PC-3 (cell line): Measurements from ENCODE around the gene ADCY2. TPM values are rescaled to one million over a fixed set of nuclear protein-coding genes. Genes with fewer than 3 reads are reported as not detected.

Experiments
- ATAC-seq: fragments of 200-7000 bp; cut with Tn5 transposase; 2 replicates; pipeline ENCODE4 v1.9.1; 2020; ENCODE audit warnings: mild to moderate bottlenecking, moderate library complexity
- BruUV-seq: library from RNA; stranded (reverse); fragments of 400-500 nt; replicated peaks from 2 replicates; lab custom pipeline; 2021; lab: Mats Ljungman, UMichigan
- CTCF ChIA-PET: fragments of 300-600 bp; sonication (Branson Sonifier 250); formaldehyde crosslinking; loops from one replicate; lab custom pipeline; 2022; ENCODE audit warnings: antibody characterized with exemption; lab: Charles Lee
- POLR2A ChIA-PET: fragments of 300-600 bp; sonication (Branson Sonifier 250); formaldehyde crosslinking; loops from one replicate; lab custom pipeline; 2022; ENCODE audit warnings: antibody characterized with exemption; ENCODE audit not compliant: unreplicated experiment; lab: Charles Lee
- DNase-seq: peaks from one replicate; pipeline ENCODE4 v3.0.0-alpha.2; 2015
- H2AFZ ChIP-seq: fragments of 300-600 bp; sonication (generic); 2 replicates; pipeline ENCODE4 v1.6.0; 2016; ENCODE audit warnings: antibody characterized with exemption, low read length
- H3F3A ChIP-seq: fragments of 300-600 bp; sonication (generic); one replicate; pipeline ENCODE4 v1.6.0; 2017; ENCODE audit warnings: antibody characterized with exemption, low read length, control low read depth, mild to moderate bottlenecking; ENCODE audit not compliant: unreplicated experiment
- H3K27ac ChIP-seq: fragments of 300-600 bp; sonication (generic); 2 replicates; pipeline ENCODE4 v1.5.1; 2016; ENCODE audit warnings: mild to moderate bottlenecking, low read length
- H3K27me3 ChIP-seq: fragments of 300-600 bp; sonication (generic); 2 replicates; pipeline ENCODE4 v1.6.1; 2016; ENCODE audit warnings: low read length, mixed read lengths
- H3K36me3 ChIP-seq: fragments of 300-600 bp; sonication (generic); 2 replicates; pipeline ENCODE4 v1.6.1; 2016; ENCODE audit warnings: low read depth, mixed run types, low read length, mixed read lengths
- H3K4me1 ChIP-seq: fragments of 300-600 bp; sonication (generic); 2 replicates; pipeline ENCODE4 v1.5.1; 2016; ENCODE audit warnings: low read length; ENCODE audit not compliant: insufficient read depth
- H3K4me2 ChIP-seq: fragments of 300-600 bp; sonication (generic); 2 replicates; pipeline ENCODE4 v1.6.0; 2016; ENCODE audit warnings: low read length
- H3K4me3 ChIP-seq: fragments of 300-600 bp; sonication (generic); 2 replicates; pipeline ENCODE4 v1.5.1; 2016; ENCODE audit warnings: mild to moderate bottlenecking, low read length, mixed read lengths
- H3K79me2 ChIP-seq: fragments of 300-600 bp; sonication (generic); 2 replicates; pipeline ENCODE4 v1.6.1; 2017; ENCODE audit warnings: low read length, mixed read lengths
- H3K9ac ChIP-seq: fragments of 300-600 bp; sonication (generic); 2 replicates; pipeline ENCODE4 v1.6.0; 2016; ENCODE audit warnings: mild to moderate bottlenecking, low read length
- H3K9me2 ChIP-seq: fragments of 300-600 bp; sonication (generic); replicated peaks from 2 replicates; pipeline ENCODE4 v1.6.1; 2016; ENCODE audit warnings: mixed run types, low read length, mixed read lengths
- H3K9me3 ChIP-seq: fragments of 300-600 bp; sonication (generic); 2 replicates; pipeline ENCODE4 v1.6.1; 2016; ENCODE audit warnings: low read length, mixed read lengths
- H4K20me1 ChIP-seq: fragments of 300-600 bp; sonication (generic); 2 replicates; pipeline ENCODE4 v1.6.1; 2016; ENCODE audit warnings: low read length, mixed read lengths
- EZH2 ChIP-seq: fragments of 300-600 bp; sonication (generic); IDR thresholded peaks from one replicate; pipeline ENCODE4 v1.6.1; 2017; ENCODE audit warnings: antibody characterized with exemption, mild to moderate bottlenecking, low read length; ENCODE audit not compliant: unreplicated experiment
- EZH2phosphoT487 ChIP-seq: fragments of 300-600 bp; sonication (generic); IDR thresholded peaks from 2 replicates; pipeline ENCODE4 v1.6.1; 2018; ENCODE audit warnings: mild to moderate bottlenecking, antibody characterized with exemption, low read length, borderline replicate concordance
- intact Hi-C: fragments of 100-400 bp; cut with micrococcal nuclease; formaldehyde crosslinking; loops from 2 replicates; pipeline ENCODE4 v1.9.0; 2023
- total RNA-seq: library from RNA; depleted of rRNA; stranded (reverse); fragments of >200 nt; gene quantifications from 2 replicates; pipeline ENCODE4 v1.2.3, GENCODE V29; 2014
- TF ChIP-seq, protein P1 (sequence below): fragments of 300-600 bp; sonication (generic); conservative IDR thresholded peaks from 2 replicates; pipeline ENCODE4 v1.5.1; 2017; ENCODE audit warnings: antibody characterized with exemption, low read depth, mild to moderate bottlenecking, low read length

The ADCY2 gene
- total RNA-seq, 1 experiment from 2014 or later: not detected

DNA sequence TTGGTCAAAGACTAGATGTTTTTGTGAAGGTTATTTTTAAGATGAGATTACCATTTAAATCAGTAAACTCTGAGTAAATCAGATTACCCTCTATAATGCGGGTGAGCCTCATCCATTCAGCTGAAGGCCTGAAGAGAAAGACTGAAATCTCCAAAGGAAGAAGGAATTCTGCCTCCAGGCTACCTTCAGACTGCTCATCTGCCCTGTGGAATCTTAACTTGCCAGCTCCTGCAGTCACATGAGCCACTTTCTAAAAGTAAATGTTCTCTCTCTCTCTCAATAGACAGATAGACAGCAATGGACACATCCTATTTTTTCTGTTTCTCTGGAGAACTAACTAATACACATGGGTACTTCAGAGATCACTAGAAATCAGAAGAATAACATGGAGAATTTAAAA lies 272.2 kb downstream of the ADCY2 start:
- TF ChIP-seq EZH2phosphoT487 (no peak), EZH2 (no peak)
- BruUV-seq: no TSS peak
- CTCF ChIA-PET: no interaction called here

DNA sequence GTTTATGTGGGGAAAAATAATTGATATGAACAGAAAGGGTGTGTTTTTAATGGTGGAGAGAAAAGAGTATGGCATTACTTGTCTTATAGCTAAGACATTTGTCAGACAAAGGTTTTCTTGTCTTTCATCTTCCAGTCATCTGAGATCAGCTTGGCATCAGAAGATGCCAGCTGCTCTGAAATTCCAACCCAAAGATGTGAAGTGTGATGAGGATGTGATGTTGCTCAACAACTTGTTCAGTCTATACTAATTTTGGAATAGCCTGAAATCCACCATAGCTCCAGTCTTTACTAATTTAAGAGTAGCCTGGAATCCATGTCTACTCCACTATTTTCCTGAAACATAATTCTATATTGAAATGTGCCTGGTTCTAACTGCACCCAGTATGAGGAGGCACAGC lies 272.7 kb downstream of the ADCY2 start:
- Histone ChIP-seq H3K4me1 (no peaks in the 10 kb centered on the region), H3K9me3 (no peaks in the 10 kb centered on the region), H3F3A (no peaks in the 10 kb centered on the region), H3K27ac (no peak overlapping the region), H3K4me3 (no peak overlapping the region), H3K9ac (no peak overlapping the region), H4K20me1 (no peaks in the 10 kb centered on the region), H3K79me2 (no peaks in the 10 kb centered on the region), H2AFZ (no peak overlapping the region), H3K36me3 (no peaks in the 10 kb centered on the region), H3K27me3 (peaks cover 45% of the 10 kb centered on the region), H3K9me2 (no peaks in the 10 kb centered on the region), H3K4me2 (no peak overlapping the region)
- no peak for DNase-seq
- TF ChIP-seq EZH2: no peak
- TF ChIP-seq, protein P1, sequence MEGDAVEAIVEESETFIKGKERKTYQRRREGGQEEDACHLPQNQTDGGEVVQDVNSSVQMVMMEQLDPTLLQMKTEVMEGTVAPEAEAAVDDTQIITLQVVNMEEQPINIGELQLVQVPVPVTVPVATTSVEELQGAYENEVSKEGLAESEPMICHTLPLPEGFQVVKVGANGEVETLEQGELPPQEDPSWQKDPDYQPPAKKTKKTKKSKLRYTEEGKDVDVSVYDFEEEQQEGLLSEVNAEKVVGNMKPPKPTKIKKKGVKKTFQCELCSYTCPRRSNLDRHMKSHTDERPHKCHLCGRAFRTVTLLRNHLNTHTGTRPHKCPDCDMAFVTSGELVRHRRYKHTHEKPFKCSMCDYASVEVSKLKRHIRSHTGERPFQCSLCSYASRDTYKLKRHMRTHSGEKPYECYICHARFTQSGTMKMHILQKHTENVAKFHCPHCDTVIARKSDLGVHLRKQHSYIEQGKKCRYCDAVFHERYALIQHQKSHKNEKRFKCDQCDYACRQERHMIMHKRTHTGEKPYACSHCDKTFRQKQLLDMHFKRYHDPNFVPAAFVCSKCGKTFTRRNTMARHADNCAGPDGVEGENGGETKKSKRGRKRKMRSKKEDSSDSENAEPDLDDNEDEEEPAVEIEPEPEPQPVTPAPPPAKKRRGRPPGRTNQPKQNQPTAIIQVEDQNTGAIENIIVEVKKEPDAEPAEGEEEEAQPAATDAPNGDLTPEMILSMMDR: no peak
- ChIA-PET CTCF (no interaction called here), POLR2A (no interaction called here)
- BruUV-seq: no TSS peak
- no peak for ATAC-seq
- intact Hi-C loops: no loop called here

More for the DNA sequence above, 272.2 kb downstream of the ADCY2 start:
- Histone ChIP-seq H3K4me3 (no peak overlapping the region), H3K27ac (no peak overlapping the region), H4K20me1 (no peaks in the 10 kb centered on the region), H3K79me2 (no peaks in the 10 kb centered on the region), H2AFZ (no peak overlapping the region), H3K4me2 (no peak overlapping the region), H3K27me3 (peaks cover 50% of the 10 kb centered on the region), H3K9me2 (no peaks in the 10 kb centered on the region), H3K9ac (no peak overlapping the region), H3K4me1 (no peaks in the 10 kb centered on the region), H3K36me3 (no peaks in the 10 kb centered on the region), H3K9me3 (no peaks in the 10 kb centered on the region), H3F3A (no peaks in the 10 kb centered on the region)
- DNase-seq: no peak
- no peak for ATAC-seq
- intact Hi-C loops: no loop called here
- POLR2A ChIA-PET: no interaction called here

DNA sequence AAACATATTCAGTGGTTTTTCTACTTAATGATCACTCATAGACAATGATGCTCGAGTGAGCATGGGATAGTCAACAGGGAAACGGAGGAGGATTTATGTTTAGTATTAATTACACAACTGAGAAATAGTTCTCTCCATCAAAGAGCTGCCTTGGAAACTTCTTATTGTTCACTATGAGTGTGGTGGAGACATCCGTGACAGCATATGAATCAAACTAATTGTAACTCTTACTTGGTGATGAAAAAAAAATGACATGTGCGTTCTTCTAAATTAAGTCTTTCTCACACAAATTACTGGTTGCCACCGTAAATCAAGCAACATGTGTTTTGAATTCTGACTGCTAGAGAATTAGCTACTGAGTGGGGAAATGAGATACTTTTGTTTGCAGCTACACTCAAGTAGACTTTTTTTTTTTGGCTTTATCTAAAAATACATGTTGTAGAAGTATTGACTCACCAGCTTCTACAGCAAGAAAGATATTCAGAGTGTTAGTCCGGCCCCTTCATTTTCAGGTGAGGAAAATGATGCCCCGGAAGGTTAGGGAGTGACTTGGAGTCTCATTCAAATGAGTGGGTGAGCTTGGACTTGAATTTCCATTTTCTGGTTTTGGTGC lies 275.5 kb downstream of the ADCY2 start:
- ATAC-seq: no peak
- CTCF ChIA-PET: no interaction called here
- intact Hi-C loops: no loop called here
- Histone ChIP-seq H3K4me3 (no peak overlapping the region), H4K20me1 (no peaks in the 10 kb centered on the region), H3F3A (no peaks in the 10 kb centered on the region), H2AFZ (no peak overlapping the region), H3K79me2 (no peaks in the 10 kb centered on the region), H3K36me3 (no peaks in the 10 kb centered on the region), H3K9me2 (no peaks in the 10 kb centered on the region), H3K9me3 (0 out of 2 replicates have a peak, but pooled peaks cover 5% of the 10 kb centered on the region), H3K27me3 (peaks cover 54% of the 10 kb centered on the region), H3K27ac (no peak overlapping the region), H3K4me2 (no peak overlapping the region), H3K9ac (no peak overlapping the region), H3K4me1 (no peaks in the 10 kb centered on the region)
- no peak for DNase-seq
- BruUV-seq: no TSS peak
- POLR2A ChIA-PET: no interaction called here
- TF ChIP-seq EZH2 (no peak), EZH2phosphoT487 (no peak)
- TF ChIP-seq, protein P1: no peak
